ENCODE data around the gene RAI1. TPM values are rescaled to one million over a fixed set of nuclear protein-coding genes. Genes with fewer than 3 reads are reported as not detected.

Gene RAI1
- total and polyA plus RNA-seq, 2 of the 13 experiments (the other 11 are each of a cell fraction or from before 2014, with no cell fraction given) = 3.4 to 5.2 TPM

- TF ChIP-seq STAT6 (CRISPR knock-in tag; IDR thresholded peaks at IDR 0.05; ENCODE audit: borderline replicate concordance) (no peak), ZNF703 (CRISPR knock-in tag; IDR thresholded peaks at IDR 0.05; ENCODE audit: borderline replicate concordance) (no peak), RARA (CRISPR knock-in tag; IDR thresholded peaks at IDR 0.05) (peak; percentile 35; the same call in 1 of the 2 replicates), ZNF441 (CRISPR knock-in tag; IDR thresholded peaks at IDR 0.05; ENCODE audit: borderline replicate concordance) (peak; percentile 22; the same call in 1 of the 2 replicates), MTERF4 (CRISPR knock-in tag; IDR thresholded peaks at IDR 0.05) (peak; percentile 32; the same call in 1 of the 2 replicates), THRA (CRISPR knock-in tag; IDR thresholded peaks at IDR 0.05; ENCODE audit: borderline replicate concordance) (no peak), FOXP4 (CRISPR knock-in tag; IDR thresholded peaks at IDR 0.05) (0 out of 2 replicates have a peak, but pooled peaks have one; percentile 27), ZC3H4 (CRISPR knock-in tag; IDR thresholded peaks at IDR 0.05; ENCODE audit: borderline replicate concordance) (no peak), PHF20 (CRISPR knock-in tag; IDR thresholded peaks at IDR 0.05) (0 out of 2 replicates have a peak, but pooled peaks have one; percentile 19), CREB1 (IDR thresholded peaks at IDR 0.05) (no peak), CREB1 (CRISPR knock-in tag; IDR thresholded peaks at IDR 0.05) (no peak), ZNF121 (CRISPR knock-in tag; IDR thresholded peaks at IDR 0.05) (0 out of 2 replicates have a peak, but pooled peaks have one; percentile 22), ZMAT5 (CRISPR knock-in tag; IDR thresholded peaks at IDR 0.05; ENCODE audit: borderline replicate concordance, low read depth) (no peak), HDAC6 (IDR thresholded peaks at IDR 0.05; ENCODE audit: low read depth, low read length) (no peak), SP4 (CRISPR knock-in tag; IDR thresholded peaks at IDR 0.05) (no peak), ZNF616 (CRISPR knock-in tag; IDR thresholded peaks at IDR 0.05; ENCODE audit: low read depth) (no peak), SP2 (CRISPR knock-in tag; IDR thresholded peaks at IDR 0.05) (no peak)
These were observed 153.7 kb downstream of the RAI1 start (continued) for GRCh38 chr17:17834974-17835373.

Measured in HepG2 (cell line).